OCI-LY1 (cell line): ENCODE results near the gene BACH2.

Source experiments
- H2AFZ ChIP-seq: fragments of 200-600 bp; sonication (generic), shearing (Covaris generic); 2 replicates; pipeline ENCODE4 v1.6.0; 2014; ENCODE audit warnings: antibody characterized with exemption, mild to moderate bottlenecking, low read length
- H3F3A ChIP-seq: fragments of 200-600 bp; sonication (generic), shearing (Covaris generic); 2 replicates; pipeline ENCODE4 v1.6.0; 2014; ENCODE audit warnings: mild to moderate bottlenecking, antibody characterized with exemption, low read length, moderate library complexity; ENCODE audit not compliant: insufficient read depth
- H3K27ac ChIP-seq: fragments of 200-600 bp; sonication (generic); 2 replicates; pipeline ENCODE4 v1.5.1; 2014; ENCODE audit warnings: low read length, mixed run types, mild to moderate bottlenecking, low read depth; ENCODE audit not compliant: poor library complexity, severe bottlenecking
- H3K27me3 ChIP-seq: fragments of 200-600 bp; sonication (generic); 2 replicates; pipeline ENCODE4 v1.6.0; 2014; ENCODE audit warnings: antibody characterized with exemption, mild to moderate bottlenecking, low read length, moderate library complexity; ENCODE audit not compliant: insufficient read depth
- H3K36me3 ChIP-seq: fragments of 200-600 bp; sonication (generic); 2 replicates; pipeline ENCODE4 v1.6.1; 2014; ENCODE audit warnings: mild to moderate bottlenecking, antibody characterized with exemption, low read length, moderate library complexity, mixed read lengths; ENCODE audit not compliant: insufficient read depth
- H3K4me1 ChIP-seq: fragments of 200-600 bp; sonication (generic); 2 replicates; pipeline ENCODE4 v1.5.1; 2014; ENCODE audit warnings: mild to moderate bottlenecking, low read length, moderate library complexity; ENCODE audit not compliant: insufficient read depth, severe bottlenecking
- H3K4me2 ChIP-seq: fragments of 200-600 bp; sonication (generic), shearing (Covaris generic); 2 replicates; pipeline ENCODE4 v1.6.1; 2014; ENCODE audit warnings: low read length
- H3K4me3 ChIP-seq: fragments of 200-600 bp; sonication (generic); 2 replicates; pipeline ENCODE4 v1.5.1; 2014; ENCODE audit warnings: low read length, low read depth, mild to moderate bottlenecking, mixed read lengths; ENCODE audit not compliant: poor library complexity, severe bottlenecking
- H3K79me2 ChIP-seq: fragments of 200-600 bp; shearing (Covaris generic); 2 replicates; pipeline ENCODE4 v1.6.1; 2016; ENCODE audit warnings: mixed run types, low read length, mixed read lengths; ENCODE audit not compliant: insufficient read depth
- H3K9ac ChIP-seq: fragments of 200-600 bp; sonication (generic), shearing (Covaris generic); 2 replicates; pipeline ENCODE4 v1.6.1; 2014; ENCODE audit warnings: mild to moderate bottlenecking, low read length, mixed read lengths
- H3K9me2 ChIP-seq: fragments of 200-600 bp; sonication (generic), shearing (Covaris generic); 2 replicates; pipeline ENCODE4 v1.6.1; 2014; ENCODE audit warnings: low read depth, mild to moderate bottlenecking, low read length, mixed read lengths
- H3K9me3 ChIP-seq: fragments of 200-600 bp; shearing (Covaris generic); 2 replicates; pipeline ENCODE4 v1.6.1; 2014; ENCODE audit warnings: low read length, mixed read lengths
- H4K20me1 ChIP-seq: fragments of 200-600 bp; sonication (generic), shearing (Covaris generic); 2 replicates; pipeline ENCODE4 v1.6.0; 2016; ENCODE audit warnings: mild to moderate bottlenecking, low read length; ENCODE audit not compliant: insufficient read depth
- EZH2 ChIP-seq: fragments of 200-600 bp; sonication (generic), shearing (Covaris generic); IDR thresholded peaks from 2 replicates; pipeline ENCODE4 v1.8.0; 2017; ENCODE audit warnings: borderline replicate concordance, mixed run types, mild to moderate bottlenecking, antibody characterized with exemption, low read length, moderate library complexity, mixed read lengths
- TF ChIP-seq, protein P1 (sequence below): fragments of 200-600 bp; sonication (generic), shearing (Covaris generic); IDR thresholded peaks from 2 replicates; pipeline ENCODE4 v1.5.1; 2017; ENCODE audit warnings: mild to moderate bottlenecking, antibody characterized with exemption, low read length, moderate library complexity, mixed read lengths

BACH2 gene

DNA sequence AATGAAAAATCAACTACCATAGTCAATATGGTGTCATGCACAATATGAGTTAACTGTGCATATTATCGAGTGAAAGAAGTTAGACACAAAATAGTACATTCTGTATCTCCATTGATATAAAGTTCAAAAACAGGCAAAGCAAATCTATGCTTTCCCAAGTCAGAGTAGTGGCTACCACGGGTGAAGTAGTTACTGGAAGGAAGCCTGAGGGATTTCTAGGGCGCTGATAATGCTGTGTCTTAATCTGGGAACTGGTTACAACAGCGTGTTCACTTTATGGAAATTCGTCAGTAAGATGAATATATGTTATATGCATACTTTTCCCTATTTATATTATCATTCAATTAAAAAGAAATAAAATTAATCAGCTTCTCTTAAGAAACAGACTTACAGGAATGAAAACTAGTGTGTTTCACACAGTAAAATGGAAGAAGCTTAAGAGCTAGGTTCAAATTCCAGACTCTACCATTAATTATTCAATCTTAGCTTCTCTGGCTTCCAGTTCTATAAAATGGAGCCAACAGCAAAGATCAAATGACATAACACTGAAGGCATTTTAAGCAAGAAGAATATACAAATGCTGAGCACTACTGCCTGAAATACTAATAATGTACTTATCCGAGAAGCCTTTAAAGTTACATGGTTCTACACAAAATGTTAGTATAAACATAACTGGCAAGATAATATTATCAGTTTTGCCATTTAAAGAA is 19.2 kb downstream of the BACH2 start:
- Histone ChIP-seq H3K9me2 (no peaks in the 10 kb centered on the region), H3K9ac (peak overlapping the region; percentile 34; the same call in 1 of the 2 replicates), H3K27me3 (no peaks in the 10 kb centered on the region), H3K4me1 (peaks cover 100% of the 10 kb centered on the region), H4K20me1 (no peaks in the 10 kb centered on the region), H3K36me3 (peaks cover 64% of the 10 kb centered on the region), H2AFZ (no peak overlapping the region), H3K79me2 (peaks cover 100% of the 10 kb centered on the region), H3F3A (peaks cover 23% of the 10 kb centered on the region), H3K4me2 (peak overlapping the region; percentile 58), H3K4me3 (peak overlapping the region; percentile 36), H3K9me3 (no peaks in the 10 kb centered on the region), H3K27ac (peak overlapping the region; percentile 93)
- no peak for TF ChIP-seq EZH2

DNA sequence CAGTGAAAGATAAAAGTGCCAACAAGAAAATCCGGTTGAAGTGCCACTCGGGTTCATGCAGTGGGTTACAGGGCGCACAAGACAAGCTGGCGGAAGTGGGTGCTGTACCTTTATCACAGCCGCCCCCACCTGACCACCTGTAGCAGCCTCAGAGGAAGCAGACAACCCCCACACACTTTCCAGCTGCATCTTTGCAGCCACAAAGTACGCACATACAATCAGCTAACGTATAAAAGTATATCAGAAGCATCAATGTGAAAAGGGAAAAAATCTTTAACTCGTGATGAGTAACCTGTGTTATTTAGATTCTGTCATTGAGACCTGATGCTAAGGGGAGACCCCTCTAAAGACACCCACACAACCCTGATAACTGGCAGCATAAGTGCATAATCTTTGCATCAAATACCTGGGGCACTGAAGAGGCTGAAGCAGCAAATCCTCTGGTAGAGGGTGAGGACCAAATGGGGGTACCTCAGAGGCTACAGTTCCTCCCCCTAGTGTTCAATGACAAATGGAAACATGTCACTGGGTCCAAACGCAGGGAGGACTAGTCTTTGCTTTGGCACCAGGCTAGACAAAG is 22.1 kb downstream of the BACH2 start:
- no peak for TF ChIP-seq EZH2
- TF ChIP-seq, protein P1, sequence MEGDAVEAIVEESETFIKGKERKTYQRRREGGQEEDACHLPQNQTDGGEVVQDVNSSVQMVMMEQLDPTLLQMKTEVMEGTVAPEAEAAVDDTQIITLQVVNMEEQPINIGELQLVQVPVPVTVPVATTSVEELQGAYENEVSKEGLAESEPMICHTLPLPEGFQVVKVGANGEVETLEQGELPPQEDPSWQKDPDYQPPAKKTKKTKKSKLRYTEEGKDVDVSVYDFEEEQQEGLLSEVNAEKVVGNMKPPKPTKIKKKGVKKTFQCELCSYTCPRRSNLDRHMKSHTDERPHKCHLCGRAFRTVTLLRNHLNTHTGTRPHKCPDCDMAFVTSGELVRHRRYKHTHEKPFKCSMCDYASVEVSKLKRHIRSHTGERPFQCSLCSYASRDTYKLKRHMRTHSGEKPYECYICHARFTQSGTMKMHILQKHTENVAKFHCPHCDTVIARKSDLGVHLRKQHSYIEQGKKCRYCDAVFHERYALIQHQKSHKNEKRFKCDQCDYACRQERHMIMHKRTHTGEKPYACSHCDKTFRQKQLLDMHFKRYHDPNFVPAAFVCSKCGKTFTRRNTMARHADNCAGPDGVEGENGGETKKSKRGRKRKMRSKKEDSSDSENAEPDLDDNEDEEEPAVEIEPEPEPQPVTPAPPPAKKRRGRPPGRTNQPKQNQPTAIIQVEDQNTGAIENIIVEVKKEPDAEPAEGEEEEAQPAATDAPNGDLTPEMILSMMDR, result peak; percentile 54
- no peak overlapping the region for H2AFZ ChIP-seq
- H3K79me2 ChIP-seq, result peaks cover 100% of the 10 kb centered on the region
- H3K27ac ChIP-seq, result peak overlapping the region; percentile 93
- H3K36me3 ChIP-seq, result peaks cover 79% of the 10 kb centered on the region
- peak overlapping the region; percentile 46 for H3K9ac ChIP-seq
- no peaks in the 10 kb centered on the region for H3K27me3 ChIP-seq
- peaks cover 82% of the 10 kb centered on the region for H3K4me1 ChIP-seq
- no peaks in the 10 kb centered on the region for H3K9me3 ChIP-seq
- peaks cover 20% of the 10 kb centered on the region for H3F3A ChIP-seq
- peak overlapping the region; percentile 48 for H3K4me2 ChIP-seq
- H3K9me2 ChIP-seq, result no peaks in the 10 kb centered on the region
- peak overlapping the region; percentile 40 for H3K4me3 ChIP-seq
- H4K20me1 ChIP-seq, result no peaks in the 10 kb centered on the region

DNA sequence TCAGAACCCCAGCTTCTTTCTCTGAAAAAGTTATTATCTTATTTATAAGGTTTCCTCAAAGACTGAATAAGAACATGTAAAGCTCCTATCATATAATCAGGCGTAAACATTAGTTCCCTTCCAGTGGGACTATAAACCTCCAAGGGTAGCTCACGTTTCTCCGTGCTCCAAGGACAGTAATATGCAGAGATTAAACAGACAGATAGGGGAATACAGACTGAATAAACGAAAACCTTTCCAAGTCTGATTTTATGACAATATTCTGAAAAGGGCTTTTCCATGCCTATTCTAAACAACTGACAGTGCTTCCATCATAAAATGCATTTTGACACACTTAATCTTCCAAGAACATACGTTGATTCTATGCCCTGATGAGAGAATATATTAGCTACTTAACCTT is 22.8 kb downstream of the BACH2 start:
- Histone ChIP-seq H3K9me2 (no peaks in the 10 kb centered on the region), H2AFZ (no peak overlapping the region), H4K20me1 (no peaks in the 10 kb centered on the region), H3F3A (peaks cover 20% of the 10 kb centered on the region), H3K9ac (no peak overlapping the region; the same call in 1 of the 2 replicates), H3K4me1 (peaks cover 82% of the 10 kb centered on the region), H3K4me3 (no peak overlapping the region), H3K79me2 (peaks cover 100% of the 10 kb centered on the region), H3K4me2 (peak overlapping the region; percentile 48; the same call in 1 of the 2 replicates), H3K36me3 (peaks cover 86% of the 10 kb centered on the region), H3K9me3 (no peaks in the 10 kb centered on the region), H3K27ac (peak overlapping the region; percentile 93), H3K27me3 (no peaks in the 10 kb centered on the region)
- TF ChIP-seq EZH2, result no peak
- TF ChIP-seq, protein P1, result no peak
